Ishikawa (cell line): ENCODE measurements around the gene GAREM1.

Source experiments
- EP300 ChIP-seq: IDR thresholded peaks from 2 replicates; pipeline ENCODE4 v1.6.1; 2012; ENCODE audit warnings: borderline replicate concordance
- USF1 ChIP-seq: IDR thresholded peaks from 2 replicates; pipeline ENCODE4 v1.6.1; 2012

DNA sequence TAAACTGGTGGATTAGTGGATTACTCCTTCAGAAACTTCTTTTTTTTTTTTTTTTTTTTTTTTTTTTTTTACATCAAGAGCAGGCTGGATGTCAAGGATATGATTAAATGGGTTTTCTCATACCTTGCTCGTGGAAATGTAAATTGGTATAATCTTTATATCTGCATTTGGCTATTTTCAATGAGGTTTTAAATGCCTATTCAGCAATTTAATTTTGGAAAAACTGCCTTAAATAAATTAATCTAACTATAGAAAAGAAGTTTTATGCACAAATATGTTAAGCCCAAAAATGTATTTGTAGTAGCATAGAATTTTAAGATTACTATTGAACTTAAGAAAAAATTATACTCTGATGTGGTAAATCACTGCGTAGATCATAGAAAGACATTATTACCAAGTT lies 11.4 kb upstream of the GAREM1 start:
- TF ChIP-seq EP300 (no peak), USF1 (no peak)
